Naive B cell (primary cell): Measurements from ENCODE around the gene NKAIN2. TPM values are rescaled to one million over a fixed set of nuclear protein-coding genes. Genes with fewer than 3 reads are reported as not detected.
"Not testable (repeated sequence)": the region's sequence is repeated elsewhere in the genome, so short reads cannot be mapped to it uniquely, and the experiment has no call there.

Experiments
- ATAC-seq, 2 donors: fragments of 150-1000 bp; cut with Tn5 transposase; 2 replicates each; pipeline ENCODE4 v1.10.0; 2021; ENCODE audit warnings: low read depth in 2 of 2, mild to moderate bottlenecking in 2 of 2, moderate library complexity in 2 of 2
- DNase-seq: peaks from one replicate; pipeline ENCODE4 v3.0.0; 2022
- H3K27ac Mint-ChIP-seq, 6 donors: one replicate each; pipeline ENCODE4 v1.8.0; 2020 to 2022; ENCODE audit warnings: mild to moderate bottlenecking in 6 of 6, mixed read lengths in 6 of 6, moderate library complexity in 5 of 6, inconsistent platforms in 2 of 6
- H3K27me3 Mint-ChIP-seq, 3 donors: one replicate each; pipeline ENCODE4 v1.8.0; 2021 to 2022; ENCODE audit warnings: mixed read lengths in 3 of 3, mild to moderate bottlenecking in 1 of 3
- H3K36me3 Mint-ChIP-seq, 2 donors: one replicate each; pipeline ENCODE4 v1.8.0; 2020 to 2022; ENCODE audit warnings: mixed read lengths in 2 of 2, inconsistent platforms in 1 of 2, mild to moderate bottlenecking in 1 of 2
- H3K4me1 Mint-ChIP-seq, 3 donors: one replicate each; pipeline ENCODE4 v1.8.0; 2020 to 2022; ENCODE audit warnings: mixed read lengths in 3 of 3, inconsistent platforms in 1 of 3, mild to moderate bottlenecking in 1 of 3, moderate library complexity in 1 of 3
- H3K4me3 Mint-ChIP-seq, 8 donors: one replicate each; pipeline ENCODE4 v1.8.0; 2020 to 2022; ENCODE audit warnings: mild to moderate bottlenecking in 8 of 8, mixed read lengths in 8 of 8, moderate library complexity in 8 of 8, inconsistent platforms in 2 of 8
- H3K9me3 Mint-ChIP-seq, 7 donors: one replicate each; pipeline ENCODE4 v1.8.0; 2020 to 2022; ENCODE audit warnings: mixed read lengths in 7 of 7, mild to moderate bottlenecking in 5 of 7, inconsistent platforms in 2 of 7, moderate library complexity in 1 of 7
- polyA plus RNA-seq, 6 donors: library from polyadenylated mRNA; unstranded; fragments of 300-500 nt; fragmentation: Illumina TruSeq; gene quantifications; one replicate each; pipeline ENCODE4 v1.2.3, GENCODE V29; 2021; ENCODE audit warnings: low read depth in 6 of 6

The NKAIN2 gene
- polyA plus RNA-seq, 6 donors from 2014 or later, result not detected

DNA sequence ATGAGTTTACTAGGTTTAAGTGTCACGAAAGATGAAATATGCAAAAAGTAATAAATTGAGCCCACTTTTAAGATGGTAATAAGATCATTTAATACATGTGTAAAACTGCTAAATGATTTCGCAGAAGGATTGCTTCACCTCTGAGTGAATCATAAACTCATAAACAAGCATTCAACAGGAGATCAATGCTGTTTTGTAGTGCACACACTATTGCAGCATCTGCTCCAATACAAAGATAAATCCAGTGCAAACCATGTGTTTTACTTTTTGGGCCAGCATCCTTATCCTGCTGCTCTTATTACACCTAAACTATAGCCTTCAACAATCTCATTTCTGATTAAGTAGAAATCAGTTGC lies 400.1 kb downstream of the NKAIN2 start:
- no peaks in the 10 kb centered on the region for H3K4me1 Mint-ChIP-seq
- no peaks in the 10 kb centered on the region for H3K27me3 Mint-ChIP-seq
- H3K4me3 Mint-ChIP-seq, result no peak overlapping the region
- H3K36me3 Mint-ChIP-seq, result no peaks in the 10 kb centered on the region
- H3K9me3 Mint-ChIP-seq, result peaks cover 0 to under 1% (median 0%) of the 10 kb centered on the region in 7 donors
- H3K27ac Mint-ChIP-seq, result no peak overlapping the region
- DNase-seq (no peak), ATAC-seq (no peak)

DNA sequence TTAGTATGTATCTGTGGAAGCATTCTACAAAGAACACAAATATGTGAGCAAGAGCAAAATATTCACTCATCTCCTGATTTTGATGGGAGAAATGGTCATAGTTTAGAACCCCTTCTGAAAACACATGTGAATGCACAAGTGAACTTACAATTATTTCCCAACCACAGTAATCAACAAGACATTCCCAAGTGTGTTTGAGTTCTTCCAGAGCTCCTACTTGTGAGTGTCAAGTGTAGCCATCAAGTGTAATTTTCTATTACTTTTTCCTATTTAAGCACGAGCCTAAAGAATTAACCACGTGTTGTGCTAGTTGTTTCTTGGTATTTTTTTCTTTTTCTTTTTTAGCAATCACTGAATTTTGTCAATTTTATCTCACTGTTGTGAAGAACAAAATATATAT lies 402.3 kb downstream of the NKAIN2 start:
- no peaks in the 10 kb centered on the region for H3K36me3 Mint-ChIP-seq
- ATAC-seq, result no peak
- H3K4me3 Mint-ChIP-seq, result no peak overlapping the region
- DNase-seq, result no peak
- no peak overlapping the region for H3K27ac Mint-ChIP-seq
- H3K27me3 Mint-ChIP-seq, result no peaks in the 10 kb centered on the region
- peaks cover 0 to 10% (median 1%) of the 10 kb centered on the region in 7 donors for H3K9me3 Mint-ChIP-seq
- no peaks in the 10 kb centered on the region for H3K4me1 Mint-ChIP-seq

DNA sequence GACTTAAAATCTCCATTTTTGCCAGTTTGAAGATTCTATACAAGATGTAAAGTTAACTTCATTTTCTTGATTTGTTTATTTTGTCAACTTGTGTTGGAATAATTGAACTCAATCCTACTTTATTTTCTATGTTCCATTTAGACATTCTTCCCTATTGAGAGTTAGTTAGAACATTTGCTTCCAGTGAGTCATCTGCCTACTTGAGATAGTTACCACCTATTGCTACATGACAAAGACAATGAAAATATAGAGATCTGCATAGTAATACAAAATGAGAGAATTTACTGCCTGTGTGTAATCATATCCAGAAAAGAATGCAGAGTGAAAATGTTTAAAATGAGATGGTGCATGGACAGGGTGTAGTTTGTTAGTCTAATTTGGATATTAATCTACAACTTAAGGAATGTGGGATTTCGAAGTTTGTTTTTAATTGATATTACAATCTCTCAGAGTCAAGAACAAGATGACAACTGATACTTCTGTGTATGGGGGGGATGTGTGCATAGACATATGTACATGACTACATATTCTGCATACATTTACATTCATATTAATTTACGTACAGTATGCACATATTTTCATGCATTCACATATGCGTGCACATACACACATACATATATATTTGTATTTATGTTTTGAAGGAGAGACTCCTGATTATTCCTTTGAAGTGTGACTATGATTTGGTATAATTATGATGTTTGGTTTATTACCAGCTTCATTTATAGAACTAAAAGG lies 420.1 kb downstream of the NKAIN2 start:
- ATAC-seq (no peak), DNase-seq (no peak)
- no peaks in the 10 kb centered on the region for H3K36me3 Mint-ChIP-seq
- H3K27ac Mint-ChIP-seq, result no peak overlapping the region
- peaks cover 1 to 10% (median 6%) of the 10 kb centered on the region in 7 donors for H3K9me3 Mint-ChIP-seq
- no peak overlapping the region for H3K4me3 Mint-ChIP-seq
- no peaks in the 10 kb centered on the region for H3K4me1 Mint-ChIP-seq
- no peaks in the 10 kb centered on the region for H3K27me3 Mint-ChIP-seq

DNA sequence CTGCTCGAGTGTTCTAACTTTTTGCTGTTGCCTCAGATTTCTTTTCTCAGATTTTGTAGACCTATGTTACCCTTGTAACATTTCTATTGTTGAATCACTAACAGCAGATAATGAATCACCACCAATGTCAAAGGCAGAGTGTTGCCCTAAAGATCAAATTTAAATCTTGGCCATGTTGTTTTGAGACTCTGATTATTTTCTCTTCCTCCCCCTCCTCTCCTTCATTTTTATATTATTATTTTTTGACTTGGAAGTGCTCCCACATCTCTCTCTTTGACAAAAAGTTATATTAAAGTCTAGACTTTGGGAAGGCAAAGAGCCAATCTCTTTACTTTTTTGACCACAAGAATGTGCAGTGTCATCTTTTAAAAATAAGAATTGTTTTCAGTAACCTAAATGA lies 422.7 kb downstream of the NKAIN2 start:
- DNase-seq (no peak), ATAC-seq (no peak)
- no peak overlapping the region for H3K4me3 Mint-ChIP-seq
- H3K27ac Mint-ChIP-seq, result no peak overlapping the region
- no peaks in the 10 kb centered on the region for H3K36me3 Mint-ChIP-seq
- H3K27me3 Mint-ChIP-seq, result no peaks in the 10 kb centered on the region
- peaks cover 4 to 18% (median 11%) of the 10 kb centered on the region in 7 donors for H3K9me3 Mint-ChIP-seq
- H3K4me1 Mint-ChIP-seq, result no peaks in the 10 kb centered on the region

DNA sequence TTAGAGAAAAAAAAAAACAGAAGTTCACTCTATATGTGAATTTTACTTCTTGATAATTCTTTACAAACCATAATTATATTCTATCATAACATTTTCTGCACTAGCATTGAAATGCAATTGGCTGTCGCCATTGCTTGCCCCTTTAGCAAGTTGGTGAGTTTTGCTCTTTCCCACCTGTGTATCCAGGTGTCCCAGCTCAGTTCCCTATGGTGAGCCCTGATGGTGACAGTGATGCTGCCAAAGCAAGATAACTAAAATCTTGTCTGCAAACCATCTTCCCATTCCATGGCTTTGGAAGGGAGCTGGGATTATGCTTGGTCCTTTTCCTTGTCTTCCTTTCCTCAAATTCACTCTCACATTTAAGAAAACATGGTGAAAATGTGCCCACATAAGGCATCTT lies 429.6 kb downstream of the NKAIN2 start:
- no peak for DNase-seq
- Mint-ChIP-seq H3K27ac (no peak overlapping the region), H3K4me1 (no peaks in the 10 kb centered on the region), H3K27me3 (no peaks in the 10 kb centered on the region), H3K9me3 (peaks cover 0 to 18% (median 7%) of the 10 kb centered on the region in 7 donors), H3K4me3 (no peak overlapping the region), H3K36me3 (no peaks in the 10 kb centered on the region)
- no peak for ATAC-seq

DNA sequence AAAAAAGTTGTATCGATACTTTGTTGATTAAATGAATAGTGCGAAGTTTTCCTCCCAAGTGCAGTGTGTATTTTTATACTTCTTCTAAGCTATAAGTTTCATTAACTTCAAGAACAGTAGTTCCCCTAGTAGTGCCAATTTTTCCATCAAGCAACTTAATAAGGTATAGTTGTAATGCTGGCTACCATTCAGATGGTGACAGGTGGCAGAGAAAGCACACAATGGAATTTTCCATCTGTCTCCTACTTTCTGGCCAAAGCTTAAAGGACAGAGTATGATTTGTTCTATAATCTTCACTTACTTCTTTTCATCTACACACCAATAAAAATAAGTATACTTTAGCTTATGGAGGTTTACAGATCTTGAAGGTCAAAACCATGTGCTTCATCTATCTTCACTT lies 431.1 kb downstream of the NKAIN2 start:
- Mint-ChIP-seq H3K36me3 (no peaks in the 10 kb centered on the region), H3K27ac (no peak overlapping the region), H3K4me3 (no peak overlapping the region), H3K9me3 (peaks cover 0 to 8% (median 5%) of the 10 kb centered on the region in 7 donors), H3K4me1 (no peaks in the 10 kb centered on the region), H3K27me3 (no peaks in the 10 kb centered on the region)
- no peak for DNase-seq
- no peak for ATAC-seq

DNA sequence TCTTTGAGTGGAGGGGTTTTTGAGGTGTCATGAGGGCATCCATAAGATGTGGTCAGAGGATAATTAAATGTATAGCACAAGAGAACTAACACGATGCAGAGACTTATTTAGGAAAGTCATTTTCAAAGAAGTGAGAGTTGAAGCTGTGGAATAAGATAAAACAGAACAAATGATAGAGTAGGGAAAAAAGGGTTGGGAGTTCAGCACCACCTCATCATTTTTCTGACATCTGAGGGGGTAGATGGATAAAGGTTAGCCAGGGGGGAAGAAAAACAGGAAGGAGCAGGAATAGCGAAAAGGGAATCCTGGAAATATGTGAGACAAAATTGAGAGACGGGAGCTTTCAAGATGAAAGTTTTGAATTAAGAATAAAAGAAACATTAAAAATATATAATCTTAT lies 434.2 kb downstream of the NKAIN2 start:
- no peaks in the 10 kb centered on the region for H3K4me1 Mint-ChIP-seq
- H3K27ac Mint-ChIP-seq, result no peak overlapping the region
- H3K36me3 Mint-ChIP-seq, result no peaks in the 10 kb centered on the region
- H3K9me3 Mint-ChIP-seq, result peaks cover 0 to 10% (median 4%) of the 10 kb centered on the region in 7 donors
- no peaks in the 10 kb centered on the region for H3K27me3 Mint-ChIP-seq
- no peak for ATAC-seq
- H3K4me3 Mint-ChIP-seq, result no peak overlapping the region
- no peak for DNase-seq

DNA sequence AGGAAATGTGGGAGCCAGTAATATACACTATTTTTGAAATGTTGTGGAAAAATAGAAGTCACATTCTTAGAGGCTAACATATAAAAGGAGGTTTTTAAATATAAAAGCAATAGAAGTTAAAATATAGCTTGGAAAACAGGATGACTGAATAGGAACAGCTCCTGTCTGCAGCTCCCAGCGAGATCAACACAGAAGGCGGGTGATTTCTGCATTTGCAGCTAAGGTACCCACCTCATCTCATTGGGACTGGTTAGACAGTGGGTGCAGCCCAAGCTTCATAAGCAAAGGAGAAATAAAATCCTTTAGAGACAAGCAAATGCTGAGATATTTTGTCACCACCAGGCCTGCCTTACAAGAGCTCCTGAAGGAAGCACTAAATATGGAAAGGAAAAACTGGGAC lies 434.7 kb downstream of the NKAIN2 start:
- peaks cover 0 to 13% (median 7%) of the 10 kb centered on the region in 7 donors for H3K9me3 Mint-ChIP-seq
- H3K27ac Mint-ChIP-seq, H3K27me3 Mint-ChIP-seq, DNase-seq, H3K4me3 Mint-ChIP-seq, ATAC-seq, H3K36me3 Mint-ChIP-seq, H3K4me1 Mint-ChIP-seq: not testable (repeated sequence)

DNA sequence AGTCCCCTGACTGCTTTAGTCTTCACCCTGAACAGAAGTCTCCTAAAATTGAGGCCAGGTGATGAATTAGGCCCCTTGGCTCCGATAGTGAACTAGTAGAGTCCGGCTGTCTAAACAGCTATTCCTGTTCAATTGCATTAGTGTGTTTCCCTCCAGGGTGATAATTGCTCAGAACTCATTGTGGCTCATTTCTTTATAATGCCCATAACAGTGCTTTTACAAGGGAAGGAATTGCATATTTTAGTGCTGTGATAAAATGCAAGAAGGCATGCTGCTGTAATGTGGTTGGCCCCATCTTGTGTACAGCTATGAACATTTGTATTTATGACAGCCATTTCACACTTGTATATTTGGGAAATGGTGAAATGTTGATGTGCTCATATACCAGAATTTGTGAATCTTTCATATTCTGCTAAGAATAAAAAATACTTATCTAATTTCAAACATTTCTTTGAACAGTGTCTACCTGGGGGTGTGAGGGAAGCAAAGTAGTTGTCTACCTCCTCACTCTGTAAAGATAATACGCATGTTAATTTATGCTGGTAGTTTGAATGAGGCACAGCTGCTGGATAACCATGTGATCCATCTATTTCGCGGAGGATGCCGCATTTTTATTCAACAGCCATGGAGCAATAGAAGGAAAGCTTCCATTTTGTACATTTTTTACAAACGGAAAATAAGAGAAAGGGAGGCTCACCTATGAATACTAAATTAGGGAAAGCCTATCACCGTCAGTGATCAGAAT lies 451.4 kb downstream of the NKAIN2 start:
- H3K27me3 Mint-ChIP-seq, result no peaks in the 10 kb centered on the region
- peaks cover 0 to 6% (median 2%) of the 10 kb centered on the region in 7 donors for H3K9me3 Mint-ChIP-seq
- ATAC-seq (no peak), DNase-seq (no peak)
- no peak overlapping the region for H3K27ac Mint-ChIP-seq
- no peaks in the 10 kb centered on the region for H3K4me1 Mint-ChIP-seq
- no peak overlapping the region for H3K4me3 Mint-ChIP-seq
- H3K36me3 Mint-ChIP-seq, result no peaks in the 10 kb centered on the region

DNA sequence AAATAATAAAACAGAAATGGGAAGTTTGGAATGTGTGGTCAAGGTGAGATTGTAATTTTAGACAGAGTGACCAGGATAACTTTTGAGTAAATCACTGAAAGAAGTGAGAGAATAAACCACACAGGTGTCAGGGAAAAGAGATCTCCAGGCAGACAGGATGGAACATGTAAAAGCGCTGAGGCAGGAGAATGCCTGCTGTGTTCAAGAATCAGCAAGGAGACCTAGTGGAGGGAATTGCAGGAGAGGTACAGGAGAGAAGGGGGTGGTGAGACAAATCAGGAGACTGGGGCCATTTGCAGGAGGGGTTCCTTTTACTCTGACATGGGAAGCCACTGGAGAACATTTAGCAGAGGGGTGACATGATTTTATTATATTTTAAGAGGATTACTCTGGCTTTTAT lies 456.7 kb downstream of the NKAIN2 start:
- H3K27ac Mint-ChIP-seq, result no peak overlapping the region
- DNase-seq (no peak), ATAC-seq (no peak)
- no peak overlapping the region for H3K4me3 Mint-ChIP-seq
- no peaks in the 10 kb centered on the region for H3K27me3 Mint-ChIP-seq
- no peaks in the 10 kb centered on the region for H3K36me3 Mint-ChIP-seq
- no peaks in the 10 kb centered on the region for H3K4me1 Mint-ChIP-seq
- peaks cover 0 to 5% (median 0%) of the 10 kb centered on the region in 7 donors for H3K9me3 Mint-ChIP-seq

DNA sequence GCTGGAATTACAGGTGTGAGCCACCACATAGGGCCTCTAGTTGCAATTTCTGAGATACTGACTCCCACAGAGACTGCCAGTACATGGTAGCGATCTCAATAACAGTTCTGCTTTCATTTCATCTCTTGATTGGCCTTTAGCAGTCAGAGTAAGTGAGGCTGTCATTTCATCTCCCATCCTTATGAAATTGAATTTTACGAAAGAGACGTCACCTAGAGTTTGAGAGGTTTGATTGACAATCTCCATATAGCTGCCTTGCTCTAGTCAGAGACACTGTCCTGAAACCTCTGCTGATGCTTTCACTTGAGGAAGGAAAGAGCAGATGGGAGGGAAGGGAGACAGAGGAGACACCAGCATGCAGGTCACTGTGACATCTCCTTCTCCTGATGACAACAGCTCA lies 466.1 kb downstream of the NKAIN2 start:
- Mint-ChIP-seq H3K9me3 (peaks cover 0 to 10% (median 4%) of the 10 kb centered on the region in 7 donors), H3K4me3 (no peak overlapping the region), H3K27me3 (no peaks in the 10 kb centered on the region), H3K36me3 (no peaks in the 10 kb centered on the region), H3K27ac (no peak overlapping the region), H3K4me1 (no peaks in the 10 kb centered on the region)
- no peak for DNase-seq
- ATAC-seq, result no peak

DNA sequence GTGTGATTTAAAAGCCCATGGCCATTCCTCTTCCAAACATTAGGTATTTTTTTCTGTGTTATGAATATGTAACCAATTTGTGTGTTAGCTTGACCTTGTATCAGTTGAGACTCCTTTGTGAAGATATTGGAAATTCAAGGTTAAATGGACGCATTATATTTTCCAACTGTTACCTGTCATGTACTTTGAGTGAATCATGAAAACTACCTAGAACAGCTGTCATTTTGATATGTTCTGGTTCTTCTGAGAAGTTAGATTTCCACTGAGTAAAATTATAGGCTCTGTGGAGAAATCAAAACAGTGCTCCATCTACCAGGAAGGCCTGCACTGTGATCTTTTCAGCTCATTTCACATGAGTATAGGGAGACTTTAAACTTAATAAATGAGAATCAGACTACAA lies 470.0 kb downstream of the NKAIN2 start:
- no peak for DNase-seq
- no peak overlapping the region for H3K4me3 Mint-ChIP-seq
- no peak for ATAC-seq
- no peaks in the 10 kb centered on the region for H3K4me1 Mint-ChIP-seq
- H3K27ac Mint-ChIP-seq, result no peak overlapping the region
- no peaks in the 10 kb centered on the region for H3K36me3 Mint-ChIP-seq
- peaks cover 0 to 10% (median 4%) of the 10 kb centered on the region in 7 donors for H3K9me3 Mint-ChIP-seq
- no peaks in the 10 kb centered on the region for H3K27me3 Mint-ChIP-seq

DNA sequence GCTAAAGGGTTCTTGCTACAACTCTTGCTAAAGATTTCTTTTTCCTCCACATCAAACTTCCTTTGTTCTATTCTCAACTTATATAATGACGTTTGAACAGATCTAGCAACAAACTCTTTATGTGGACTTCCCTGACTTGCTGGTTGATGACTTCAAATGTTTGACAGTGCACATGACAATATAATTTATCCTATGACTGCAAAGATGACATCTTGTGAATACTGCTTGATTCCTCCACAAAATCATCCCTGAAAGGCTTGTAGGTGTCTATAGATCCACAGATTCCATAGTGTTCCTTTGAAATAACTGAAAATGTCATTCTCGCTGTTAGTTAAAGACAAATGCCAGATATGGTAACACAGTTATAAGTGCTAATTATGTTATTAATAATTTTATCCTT lies 478.9 kb downstream of the NKAIN2 start:
- Mint-ChIP-seq H3K4me3 (no peak overlapping the region), H3K27me3 (no peaks in the 10 kb centered on the region), H3K4me1 (no peaks in the 10 kb centered on the region), H3K27ac (no peak overlapping the region), H3K9me3 (peaks cover 0 to 4% (median 0%) of the 10 kb centered on the region in 7 donors), H3K36me3 (no peaks in the 10 kb centered on the region)
- DNase-seq (no peak), ATAC-seq (no peak)

DNA sequence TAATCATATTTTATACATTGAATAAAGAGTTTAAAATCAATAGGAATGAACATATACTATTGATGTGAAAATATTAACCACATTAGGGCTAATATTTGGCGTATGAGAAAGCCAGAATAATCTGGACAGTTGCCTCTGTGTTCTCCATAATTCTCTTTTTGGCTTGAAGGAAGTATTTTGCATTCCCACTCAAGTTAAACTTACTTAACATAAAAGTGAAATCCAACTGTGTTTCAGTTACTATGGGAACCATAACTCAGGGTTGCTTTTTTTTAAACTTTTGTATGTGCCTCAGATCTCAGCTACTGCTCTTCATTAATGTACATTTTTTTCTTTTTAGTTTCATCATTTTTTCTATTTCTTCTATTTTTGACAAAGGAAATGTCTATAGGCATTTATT lies 479.8 kb downstream of the NKAIN2 start:
- Mint-ChIP-seq H3K36me3 (no peaks in the 10 kb centered on the region), H3K9me3 (peaks cover 0 to 4% (median 0%) of the 10 kb centered on the region in 7 donors), H3K4me1 (no peaks in the 10 kb centered on the region), H3K4me3 (no peak overlapping the region), H3K27me3 (no peaks in the 10 kb centered on the region), H3K27ac (no peak overlapping the region)
- ATAC-seq (no peak), DNase-seq (no peak)
